Peyer's patch (tissue), 4 donors: Measurements from ENCODE around the gene CHST3. TPM values are rescaled to one million over a fixed set of nuclear protein-coding genes. Genes with fewer than 3 reads are reported as not detected.
"Not testable (repeated sequence)": the region's sequence is repeated elsewhere in the genome, so short reads cannot be mapped to it uniquely, and the experiment has no call there.

Experiments used
- DNase-seq, 3 donors: peaks; one replicate each; pipeline ENCODE4 v3.0.0-alpha.2; 2017 to 2019
- H3K27ac ChIP-seq, 4 donors: fragments of 200-600 bp; sonication (generic); one replicate each; pipeline ENCODE4 v1.5.1; 2016 to 2019
- H3K27me3 ChIP-seq, 2 donors: fragments of 200-600 bp; sonication (generic); one replicate each; pipeline ENCODE4 v1.5.1; 2019
- H3K36me3 ChIP-seq, 3 donors: fragments of 200-600 bp; sonication (generic); one replicate each; pipeline ENCODE4 v1.5.1; 2016 to 2019
- H3K4me1 ChIP-seq, 4 donors: fragments of 200-600 bp; sonication (generic); one replicate each; pipeline ENCODE4 v1.5.1; 2016 to 2019
- H3K4me3 ChIP-seq, 4 donors: fragments of 200-600 bp; sonication (generic); 1 replicate in 3 of 4; 2 replicates in 1 of 4; pipeline ENCODE4 v1.5.1; 2016 to 2019; ENCODE audit warnings: mild to moderate bottlenecking in 1 of 4
- H3K9me3 ChIP-seq, 4 donors: fragments of 200-600 bp; sonication (generic); one replicate each; pipeline ENCODE4 v1.5.1; 2016 to 2019; ENCODE audit warnings: mild to moderate bottlenecking in 1 of 4
- POLR2A ChIP-seq, 2 donors: fragments of 450-650 bp; IDR thresholded peaks; one replicate each; pipeline ENCODE4 v1.5.1; 2017; ENCODE audit warnings: antibody characterized with exemption in 2 of 2, mild to moderate bottlenecking in 2 of 2, moderate library complexity in 2 of 2
- total RNA-seq, 4 donors: library from RNA; depleted of rRNA; stranded (reverse); fragments of >200 nt; gene quantifications; one replicate each; pipeline ENCODE4 v1.1.0, GENCODE V29; 2016
- TF ChIP-seq, protein P1 (sequence below), 6 experiments: fragments of 450-650 bp in 4 of 6; fragments of 200-600 bp in 2 of 6; sonication (generic) in 1 of 6; IDR thresholded peaks; one replicate each; pipeline ENCODE4 v1.5.1; 2017 to 2019; ENCODE audit warnings: antibody characterized with exemption in 6 of 6, mild to moderate bottlenecking in 3 of 6, moderate library complexity in 1 of 6

CHST3 gene
- total RNA-seq, 4 donors from 2014 or later: 0.88 to 9.1 (median 3.0) TPM

DNA sequence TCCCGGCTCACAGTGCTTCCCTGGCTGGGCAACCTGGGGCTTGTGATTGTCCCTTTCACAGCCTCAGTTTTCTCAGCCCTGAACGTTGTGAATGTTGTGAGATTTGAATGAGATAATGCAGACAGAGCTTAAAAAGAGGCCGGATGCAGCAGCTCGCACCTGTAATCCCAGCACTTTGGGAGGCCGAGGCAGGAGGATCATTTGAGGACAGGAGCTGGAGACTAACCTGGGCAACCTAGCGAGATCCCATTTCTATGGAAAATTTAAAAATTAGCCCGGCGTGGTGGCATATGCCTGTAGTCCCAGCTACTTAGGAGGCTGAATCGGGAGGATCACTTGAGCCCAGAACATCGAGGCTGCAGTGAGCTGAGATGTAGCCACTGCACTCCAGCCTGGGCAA is 67.5 kb downstream of the CHST3 start:
- Histone ChIP-seq H3K27me3 (no peaks in the 10 kb centered on the region), H3K27ac (peak overlapping the region in 1 of 4 donors; percentile 43), H3K9me3 (no peaks in the 10 kb centered on the region), H3K4me1 (peaks cover 0 to 12% (median 1%) of the 10 kb centered on the region in 4 donors), H3K4me3 (no peak overlapping the region), H3K36me3 (no peaks in the 10 kb centered on the region)
- DNase-seq: no peak
- no peak for TF ChIP-seq POLR2A (IDR thresholded peaks at IDR 0.05)
- TF ChIP-seq, protein P1, sequence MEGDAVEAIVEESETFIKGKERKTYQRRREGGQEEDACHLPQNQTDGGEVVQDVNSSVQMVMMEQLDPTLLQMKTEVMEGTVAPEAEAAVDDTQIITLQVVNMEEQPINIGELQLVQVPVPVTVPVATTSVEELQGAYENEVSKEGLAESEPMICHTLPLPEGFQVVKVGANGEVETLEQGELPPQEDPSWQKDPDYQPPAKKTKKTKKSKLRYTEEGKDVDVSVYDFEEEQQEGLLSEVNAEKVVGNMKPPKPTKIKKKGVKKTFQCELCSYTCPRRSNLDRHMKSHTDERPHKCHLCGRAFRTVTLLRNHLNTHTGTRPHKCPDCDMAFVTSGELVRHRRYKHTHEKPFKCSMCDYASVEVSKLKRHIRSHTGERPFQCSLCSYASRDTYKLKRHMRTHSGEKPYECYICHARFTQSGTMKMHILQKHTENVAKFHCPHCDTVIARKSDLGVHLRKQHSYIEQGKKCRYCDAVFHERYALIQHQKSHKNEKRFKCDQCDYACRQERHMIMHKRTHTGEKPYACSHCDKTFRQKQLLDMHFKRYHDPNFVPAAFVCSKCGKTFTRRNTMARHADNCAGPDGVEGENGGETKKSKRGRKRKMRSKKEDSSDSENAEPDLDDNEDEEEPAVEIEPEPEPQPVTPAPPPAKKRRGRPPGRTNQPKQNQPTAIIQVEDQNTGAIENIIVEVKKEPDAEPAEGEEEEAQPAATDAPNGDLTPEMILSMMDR (IDR thresholded peaks at IDR 0.05): no peak

- not testable (repeated sequence) for H3K9me3 ChIP-seq, H3K4me3 ChIP-seq, H3K4me1 ChIP-seq, H3K36me3 ChIP-seq, DNase-seq, H3K27ac ChIP-seq, H3K27me3 ChIP-seq
Observed at GRCh38 chr10:72032409-72033162, 68.4 kb downstream of the CHST3 start.

- Histone ChIP-seq H3K4me3 (no peak overlapping the region), H3K27me3 (no peaks in the 10 kb centered on the region), H3K36me3 (no peaks in the 10 kb centered on the region), H3K9me3 (no peaks in the 10 kb centered on the region), H3K4me1 (no peaks in the 10 kb centered on the region), H3K27ac (no peak overlapping the region)
- TF ChIP-seq, protein P1 (IDR thresholded peaks at IDR 0.05): no peak
- TF ChIP-seq POLR2A (IDR thresholded peaks at IDR 0.05): no peak
- no peak for DNase-seq
Observed at GRCh38 chr10:72034040-72034499, 69.9 kb downstream of the CHST3 start.

GRCh38 chr10:72034761-72035160 is 70.6 kb downstream of the CHST3 start:
- H3K4me1 ChIP-seq: no peaks in the 10 kb centered on the region
- no peak for DNase-seq
- H3K4me3 ChIP-seq: no peak overlapping the region
- no peaks in the 10 kb centered on the region for H3K9me3 ChIP-seq
- no peak for TF ChIP-seq POLR2A (IDR thresholded peaks at IDR 0.05)
- TF ChIP-seq, protein P1 (IDR thresholded peaks at IDR 0.05): no peak
- H3K27ac ChIP-seq: no peak overlapping the region
- no peaks in the 10 kb centered on the region for H3K27me3 ChIP-seq
- H3K36me3 ChIP-seq: no peaks in the 10 kb centered on the region

GRCh38 chr10:72035252-72035887 is 71.2 kb downstream of the CHST3 start:
- H3K4me1 ChIP-seq: no peaks in the 10 kb centered on the region
- no peaks in the 10 kb centered on the region for H3K36me3 ChIP-seq
- H3K4me3 ChIP-seq: no peak overlapping the region
- H3K27ac ChIP-seq: no peak overlapping the region
- DNase-seq: no peak
- no peak for TF ChIP-seq POLR2A (IDR thresholded peaks at IDR 0.05)
- TF ChIP-seq, protein P1 (IDR thresholded peaks at IDR 0.05): no peak
- H3K9me3 ChIP-seq: no peaks in the 10 kb centered on the region
- H3K27me3 ChIP-seq: no peaks in the 10 kb centered on the region

- H3K36me3 ChIP-seq: no peaks in the 10 kb centered on the region
- H3K4me1 ChIP-seq: no peaks in the 10 kb centered on the region
- H3K9me3 ChIP-seq: no peaks in the 10 kb centered on the region
- DNase-seq: no peak
- TF ChIP-seq, protein P1 (IDR thresholded peaks at IDR 0.05): no peak
- no peak for TF ChIP-seq POLR2A (IDR thresholded peaks at IDR 0.05)
- no peak overlapping the region for H3K4me3 ChIP-seq
- H3K27me3 ChIP-seq: no peaks in the 10 kb centered on the region
- no peak overlapping the region for H3K27ac ChIP-seq
Observed at GRCh38 chr10:72037266-72037665, 73.1 kb downstream of the CHST3 start.
